ENCODE measurements around the gene TERB2.
"Not testable (repeated sequence)": the region's sequence is repeated elsewhere in the genome, so short reads cannot be mapped to it uniquely, and the experiment has no call there.

GRCh38 chr15:44984144-44984543 lies 27.7 kb downstream of the TERB2 start:
- not testable (repeated sequence) for TF ChIP-seq CTCF, POLR2A (IDR thresholded peaks at IDR 0.05)
